ENCODE data around the gene ZNF451.

ZNF451 gene

GRCh38 chr6:57147955-57148858, 58.2 kb downstream of the ZNF451 start:
- Histone ChIP-seq H3K36me3 (ENCODE audit: insufficient read depth, low read length) (peaks cover 30% of the 10 kb centered on the region; the same call in 1 of the 2 replicates), H2AFZ (ENCODE audit: low read length) (no peak overlapping the region), H3K9me2 (replicated peaks; ENCODE audit: low read depth, low read length) (no peaks in the 10 kb centered on the region), H4K20me1 (ENCODE audit: insufficient read depth, low read length, poor library complexity, severe bottlenecking) (no peaks in the 10 kb centered on the region), H3K4me1 (ENCODE audit: insufficient read depth, low read length, poor library complexity, severe bottlenecking) (no peaks in the 10 kb centered on the region), H3K4me3 (ENCODE audit: low read length, poor library complexity, severe bottlenecking) (no peak overlapping the region), H3K9ac (ENCODE audit: low read depth, low read length, poor library complexity, severe bottlenecking) (no peak overlapping the region), H3F3A (ENCODE audit: low read depth) (no peaks in the 10 kb centered on the region), H3K27me3 (ENCODE audit: insufficient read depth, low read length, poor library complexity, severe bottlenecking) (no peaks in the 10 kb centered on the region), H3K4me2 (ENCODE audit: low read depth, low read length, poor library complexity, severe bottlenecking) (no peak overlapping the region), H3K79me2 (ENCODE audit: insufficient read depth, low read length) (no peaks in the 10 kb centered on the region), H3K9me3 (ENCODE audit: insufficient read depth, low read depth, low read length) (no peaks in the 10 kb centered on the region)
- TF ChIP-seq CTCF (conservative IDR thresholded peaks at IDR 0.05; ENCODE audit: low read length): no peak
- TF ChIP-seq EZH2phosphoT487 (IDR thresholded peaks at IDR 0.05; ENCODE audit: borderline replicate concordance): no peak

DNA sequence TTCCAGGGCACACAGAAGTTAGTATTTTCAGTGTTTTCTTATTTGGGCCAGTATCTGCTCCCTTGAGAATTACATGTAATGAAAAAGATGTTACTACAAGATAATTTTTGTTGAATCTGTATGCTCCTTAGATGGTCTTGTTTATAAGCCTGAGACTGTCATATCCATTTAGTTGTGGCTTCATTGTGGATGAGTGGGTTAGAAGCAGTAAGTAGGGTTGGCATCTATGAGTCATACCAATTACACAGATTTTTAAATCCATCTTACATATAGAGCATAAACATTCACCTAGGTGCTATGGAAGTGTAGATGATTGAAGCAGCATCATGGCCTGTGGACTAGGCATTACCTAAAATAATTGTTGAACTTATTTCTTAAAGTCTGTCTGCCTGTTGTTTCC, 68.7 kb downstream of the ZNF451 start:
- Histone ChIP-seq H3K36me3 (ENCODE audit: insufficient read depth, low read length) (peaks cover 7% of the 10 kb centered on the region; the same call in 1 of the 2 replicates), H3K79me2 (ENCODE audit: insufficient read depth, low read length) (no peaks in the 10 kb centered on the region), H2AFZ (ENCODE audit: low read length) (no peak overlapping the region), H3K9me3 (ENCODE audit: insufficient read depth, low read depth, low read length) (no peaks in the 10 kb centered on the region), H3K4me2 (ENCODE audit: low read depth, low read length, poor library complexity, severe bottlenecking) (no peak overlapping the region), H3K27me3 (ENCODE audit: insufficient read depth, low read length, poor library complexity, severe bottlenecking) (no peaks in the 10 kb centered on the region), H3K9me2 (replicated peaks; ENCODE audit: low read depth, low read length) (no peaks in the 10 kb centered on the region), H3K9ac (ENCODE audit: low read depth, low read length, poor library complexity, severe bottlenecking) (no peak overlapping the region), H4K20me1 (ENCODE audit: insufficient read depth, low read length, poor library complexity, severe bottlenecking) (no peaks in the 10 kb centered on the region), H3K4me3 (ENCODE audit: low read length, poor library complexity, severe bottlenecking) (no peak overlapping the region), H3K4me1 (ENCODE audit: insufficient read depth, low read length, poor library complexity, severe bottlenecking) (no peaks in the 10 kb centered on the region), H3F3A (ENCODE audit: low read depth) (no peaks in the 10 kb centered on the region)
- TF ChIP-seq EZH2phosphoT487 (IDR thresholded peaks at IDR 0.05; ENCODE audit: borderline replicate concordance) (no peak), CTCF (conservative IDR thresholded peaks at IDR 0.05; ENCODE audit: low read length) (no peak)

- no peak overlapping the region for H3K4me3 ChIP-seq (ENCODE audit: low read length, poor library complexity, severe bottlenecking)
- H3K4me1 ChIP-seq (ENCODE audit: insufficient read depth, low read length, poor library complexity, severe bottlenecking): no peaks in the 10 kb centered on the region
- no peaks in the 10 kb centered on the region for H3K27me3 ChIP-seq (ENCODE audit: insufficient read depth, low read length, poor library complexity, severe bottlenecking)
- no peaks in the 10 kb centered on the region for H4K20me1 ChIP-seq (ENCODE audit: insufficient read depth, low read length, poor library complexity, severe bottlenecking)
- peaks cover 2% of the 10 kb centered on the region; the same call in 1 of the 2 replicates for H3K36me3 ChIP-seq (ENCODE audit: insufficient read depth, low read length)
- no peaks in the 10 kb centered on the region for H3K9me2 ChIP-seq (replicated peaks; ENCODE audit: low read depth, low read length)
- H3K4me2 ChIP-seq (ENCODE audit: low read depth, low read length, poor library complexity, severe bottlenecking): no peak overlapping the region
- H3K9ac ChIP-seq (ENCODE audit: low read depth, low read length, poor library complexity, severe bottlenecking): no peak overlapping the region
- no peaks in the 10 kb centered on the region for H3K79me2 ChIP-seq (ENCODE audit: insufficient read depth, low read length)
- H3F3A ChIP-seq (ENCODE audit: low read depth): no peaks in the 10 kb centered on the region
- TF ChIP-seq EZH2phosphoT487 (IDR thresholded peaks at IDR 0.05; ENCODE audit: borderline replicate concordance): no peak
- no peak for TF ChIP-seq CTCF (conservative IDR thresholded peaks at IDR 0.05; ENCODE audit: low read length)
- H3K9me3 ChIP-seq (ENCODE audit: insufficient read depth, low read depth, low read length): no peaks in the 10 kb centered on the region
- no peak overlapping the region for H2AFZ ChIP-seq (ENCODE audit: low read length)
Measured at GRCh38 chr6:57159127-57159526, 69.1 kb downstream of the ZNF451 start.
